Measurements from ENCODE around the gene CTDSPL2. TPM values are rescaled to one million over a fixed set of nuclear protein-coding genes. Genes with fewer than 3 reads are reported as not detected.

The CTDSPL2 gene
- total RNA-seq, 2 donors from 2014 or later, result 31.7 to 43.0 TPM

DNA sequence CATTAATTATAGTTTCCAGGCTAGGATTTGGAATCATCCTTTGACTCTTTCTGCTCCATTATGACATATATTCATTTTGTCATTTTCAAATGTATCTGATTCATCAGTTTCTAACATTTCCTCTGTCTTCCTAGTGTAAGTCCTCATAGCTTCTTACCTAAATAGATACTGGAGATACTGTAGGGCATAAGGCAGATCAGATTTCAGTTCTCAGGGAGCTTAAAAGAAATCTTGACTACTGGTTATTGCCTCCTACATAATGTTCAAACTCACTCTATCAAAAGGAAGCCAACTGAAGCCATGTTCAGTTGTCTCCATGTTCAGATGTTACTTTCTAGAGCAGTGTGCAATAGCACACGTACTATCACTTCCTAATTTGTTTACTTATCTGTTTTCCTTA lies 29.6 kb upstream of the CTDSPL2 start:
- intact Hi-C loops (cut with DNase I), result no loop called here

DNA sequence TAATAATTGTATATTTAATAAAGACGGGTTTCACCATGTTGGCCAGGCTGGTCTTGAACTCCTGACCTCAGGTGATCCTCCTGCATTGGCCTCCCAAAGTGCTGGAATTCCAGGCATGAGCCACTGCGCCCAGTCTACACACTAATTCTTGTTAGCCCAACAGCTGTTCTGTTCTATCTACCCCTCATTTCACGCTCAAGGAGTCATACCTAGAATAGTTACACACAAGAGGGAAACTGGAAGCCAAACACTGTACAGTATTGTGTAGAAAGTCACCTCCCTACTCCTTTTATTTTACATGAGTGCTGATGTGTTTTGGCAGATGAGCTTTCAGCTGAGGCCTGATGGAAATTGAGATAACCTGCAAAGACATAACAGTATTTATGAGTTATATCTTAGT lies 13.4 kb upstream of the CTDSPL2 start:
- H3K9ac ChIP-seq (ENCODE audit: low read depth in 2 of 2, low read length in 2 of 2), result no peak overlapping the region
- intact Hi-C loops (cut with DNase I), result no loop called here
- TF ChIP-seq, protein P1, sequence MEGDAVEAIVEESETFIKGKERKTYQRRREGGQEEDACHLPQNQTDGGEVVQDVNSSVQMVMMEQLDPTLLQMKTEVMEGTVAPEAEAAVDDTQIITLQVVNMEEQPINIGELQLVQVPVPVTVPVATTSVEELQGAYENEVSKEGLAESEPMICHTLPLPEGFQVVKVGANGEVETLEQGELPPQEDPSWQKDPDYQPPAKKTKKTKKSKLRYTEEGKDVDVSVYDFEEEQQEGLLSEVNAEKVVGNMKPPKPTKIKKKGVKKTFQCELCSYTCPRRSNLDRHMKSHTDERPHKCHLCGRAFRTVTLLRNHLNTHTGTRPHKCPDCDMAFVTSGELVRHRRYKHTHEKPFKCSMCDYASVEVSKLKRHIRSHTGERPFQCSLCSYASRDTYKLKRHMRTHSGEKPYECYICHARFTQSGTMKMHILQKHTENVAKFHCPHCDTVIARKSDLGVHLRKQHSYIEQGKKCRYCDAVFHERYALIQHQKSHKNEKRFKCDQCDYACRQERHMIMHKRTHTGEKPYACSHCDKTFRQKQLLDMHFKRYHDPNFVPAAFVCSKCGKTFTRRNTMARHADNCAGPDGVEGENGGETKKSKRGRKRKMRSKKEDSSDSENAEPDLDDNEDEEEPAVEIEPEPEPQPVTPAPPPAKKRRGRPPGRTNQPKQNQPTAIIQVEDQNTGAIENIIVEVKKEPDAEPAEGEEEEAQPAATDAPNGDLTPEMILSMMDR (IDR thresholded peaks at IDR 0.05), result no peak

More for the DNA sequence above, 29.6 kb upstream of the CTDSPL2 start:
- TF ChIP-seq, protein P1 (IDR thresholded peaks at IDR 0.05), result no peak
- Histone ChIP-seq H3K4me3 (no peak overlapping the region), H3K9me3 (no peaks in the 10 kb centered on the region), H3K27ac (no peak overlapping the region), H3K9ac (ENCODE audit: low read depth in 2 of 2, low read length in 2 of 2) (no peak overlapping the region), H3K4me1 (no peaks in the 10 kb centered on the region), H3K36me3 (no peaks in the 10 kb centered on the region), H3K27me3 (no peaks in the 10 kb centered on the region)
- DNase-seq, result no peak

DNA sequence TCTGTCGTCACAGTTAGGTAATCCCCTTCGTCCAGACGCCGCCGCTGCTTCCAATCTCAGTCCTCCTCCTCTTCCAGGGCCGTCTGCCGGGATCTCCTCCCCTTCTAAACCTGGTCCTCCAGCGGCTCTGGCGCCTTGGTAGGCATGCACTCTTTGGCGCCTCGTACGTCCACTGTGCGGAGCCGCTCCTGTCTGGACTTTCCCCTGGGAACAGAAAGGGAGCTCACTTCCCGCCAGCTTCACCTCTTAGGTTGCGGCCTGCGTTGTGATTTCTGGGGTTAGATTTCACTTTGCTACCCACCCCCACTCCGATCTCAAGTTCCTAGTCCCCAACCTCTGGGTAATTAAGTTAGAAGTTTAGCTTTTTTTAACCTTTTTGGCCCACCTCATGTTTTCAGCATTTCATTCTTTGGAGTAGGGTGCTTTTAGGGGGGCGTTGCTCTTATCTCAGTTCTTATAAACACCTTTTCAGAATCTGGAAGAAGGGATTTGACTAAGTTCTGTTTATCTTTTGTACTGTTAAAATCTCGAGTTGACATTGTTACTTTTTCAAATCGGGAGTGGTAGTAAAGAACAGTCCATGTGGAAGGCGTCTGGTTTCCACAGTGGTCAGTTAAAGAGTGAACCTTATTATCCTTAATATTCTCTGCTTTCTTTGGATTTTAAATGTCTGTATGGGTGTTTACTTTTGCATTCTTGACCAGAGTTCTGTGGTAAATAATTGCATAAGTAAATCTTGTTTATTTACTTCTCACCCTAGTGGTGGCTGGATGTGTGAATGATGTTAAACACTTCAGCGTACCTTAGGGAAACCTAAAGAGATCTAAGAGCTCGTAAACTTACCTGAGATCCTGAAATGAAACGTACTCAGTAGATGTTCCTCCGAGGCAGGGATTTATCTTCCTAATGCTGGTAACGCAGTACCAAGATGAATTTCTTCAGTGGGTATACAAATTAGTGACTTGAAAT lies 611 bp downstream of the CTDSPL2 start:
- no peaks in the 10 kb centered on the region for H3K36me3 ChIP-seq
- peak overlapping the region; percentile 98 for H3K27ac ChIP-seq
- TF ChIP-seq, protein P1 (IDR thresholded peaks at IDR 0.05), result peak; percentile 15
- DNase-seq, result peak; percentile 70
- peaks cover 14% of the 10 kb centered on the region for H3K4me1 ChIP-seq
- no peaks in the 10 kb centered on the region for H3K9me3 ChIP-seq
- intact Hi-C loops (cut with DNase I), result loop anchor here (10.0 kb wide), 1 partner anchor 123 kb away; no protein-coding TSS in a partner anchor
- H3K27me3 ChIP-seq, result no peaks in the 10 kb centered on the region
- peak overlapping the region; percentile 89 to 99 for H3K9ac ChIP-seq (ENCODE audit: low read depth in 2 of 2, low read length in 2 of 2)
- peak overlapping the region; percentile 80 for H3K4me3 ChIP-seq

More for the DNA sequence above, 13.4 kb upstream of the CTDSPL2 start:
- DNase-seq, result no peak
- Histone ChIP-seq H3K4me3 (no peak overlapping the region), H3K9me3 (no peaks in the 10 kb centered on the region), H3K27ac (no peak overlapping the region), H3K36me3 (no peaks in the 10 kb centered on the region), H3K27me3 (no peaks in the 10 kb centered on the region), H3K4me1 (no peaks in the 10 kb centered on the region)

DNA sequence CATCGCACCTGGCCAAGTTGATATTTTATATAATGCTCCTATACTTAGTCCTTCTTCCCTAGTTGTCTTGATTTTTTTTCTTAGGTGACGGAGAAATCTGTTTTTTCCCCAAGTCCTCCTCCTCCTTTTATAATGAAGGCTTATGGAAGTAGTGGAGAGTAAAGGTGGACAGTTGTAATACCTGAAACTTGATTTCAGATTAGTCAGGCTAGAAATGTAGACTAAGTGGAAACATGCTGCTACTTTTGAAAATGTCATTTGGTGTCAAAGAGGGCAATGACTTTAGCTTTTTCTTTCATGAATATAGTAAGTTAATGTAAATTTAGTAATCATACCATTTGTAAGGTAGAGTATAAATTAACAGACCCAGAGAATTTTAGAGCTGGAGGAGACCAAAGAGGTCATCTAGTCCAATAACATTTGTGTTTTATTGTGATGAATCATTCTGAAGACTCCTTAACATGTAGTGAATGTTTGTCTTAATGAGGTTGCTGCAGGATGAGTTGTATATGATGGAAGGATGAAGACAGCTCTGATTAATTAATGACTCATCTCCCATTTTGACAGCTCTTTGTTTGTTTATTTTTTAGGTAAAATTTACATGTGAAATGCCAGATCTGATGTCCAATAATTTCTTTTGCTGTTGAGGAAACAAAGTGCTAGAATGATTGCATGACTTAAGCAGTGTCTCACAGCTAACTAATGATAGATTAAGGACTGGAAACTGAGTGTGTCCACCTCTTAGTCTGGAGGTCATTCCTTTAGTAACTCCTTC lies 8.7 kb downstream of the CTDSPL2 start:
- H3K9me3 ChIP-seq, result no peaks in the 10 kb centered on the region
- no peaks in the 10 kb centered on the region for H3K36me3 ChIP-seq
- TF ChIP-seq, protein P1 (IDR thresholded peaks at IDR 0.05), result no peak
- no peak overlapping the region for H3K9ac ChIP-seq (ENCODE audit: low read depth in 2 of 2, low read length in 2 of 2)
- H3K4me3 ChIP-seq, result no peak overlapping the region
- intact Hi-C loops (cut with DNase I), result no loop called here
- H3K27ac ChIP-seq, result no peak overlapping the region
- peaks cover 4% of the 10 kb centered on the region for H3K4me1 ChIP-seq
- no peaks in the 10 kb centered on the region for H3K27me3 ChIP-seq
- no peak for DNase-seq

DNA sequence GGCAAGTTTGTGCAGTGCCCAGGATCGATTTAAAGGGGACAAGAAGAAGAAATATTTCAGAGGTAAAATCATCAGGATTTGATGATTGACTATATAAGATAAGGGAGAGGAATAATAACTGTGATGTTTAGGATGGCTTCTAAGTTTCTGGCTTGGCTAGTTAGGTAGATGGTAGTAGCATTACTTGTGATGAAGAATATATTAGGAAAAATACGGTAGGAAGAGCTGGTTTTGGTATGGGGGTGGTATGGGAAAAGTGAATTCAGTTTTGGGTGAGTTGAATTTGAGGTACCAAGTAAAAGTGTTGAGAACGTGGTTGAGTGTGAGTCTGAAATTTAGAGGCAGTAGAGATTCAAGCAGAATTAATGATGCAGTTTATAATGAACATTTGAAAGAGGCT lies 11.0 kb downstream of the CTDSPL2 start:
- no peak overlapping the region for H3K4me3 ChIP-seq
- TF ChIP-seq, protein P1 (IDR thresholded peaks at IDR 0.05), result no peak
- H3K9me3 ChIP-seq, result no peaks in the 10 kb centered on the region
- no peak overlapping the region for H3K27ac ChIP-seq
- H3K36me3 ChIP-seq, result no peaks in the 10 kb centered on the region
- peaks cover 4% of the 10 kb centered on the region for H3K4me1 ChIP-seq
- intact Hi-C loops (cut with DNase I), result no loop called here
- DNase-seq, result no peak
- H3K9ac ChIP-seq (ENCODE audit: low read depth in 2 of 2, low read length in 2 of 2), result no peak overlapping the region
- no peaks in the 10 kb centered on the region for H3K27me3 ChIP-seq
